HG02885 (cell line): ENCODE measurements around the gene GPR55.
"Not testable (repeated sequence)": the region's sequence is repeated elsewhere in the genome, so short reads cannot be mapped to it uniquely, and the experiment has no call there.

Source experiments
- ATAC-seq: cut with Tn5 transposase; IDR thresholded peaks from one replicate; pipeline ENCODE4 v1.9.1; 2021; ENCODE audit warnings: mild to moderate bottlenecking; ENCODE audit not compliant: unreplicated experiment, poor library complexity

GPR55 gene

DNA sequence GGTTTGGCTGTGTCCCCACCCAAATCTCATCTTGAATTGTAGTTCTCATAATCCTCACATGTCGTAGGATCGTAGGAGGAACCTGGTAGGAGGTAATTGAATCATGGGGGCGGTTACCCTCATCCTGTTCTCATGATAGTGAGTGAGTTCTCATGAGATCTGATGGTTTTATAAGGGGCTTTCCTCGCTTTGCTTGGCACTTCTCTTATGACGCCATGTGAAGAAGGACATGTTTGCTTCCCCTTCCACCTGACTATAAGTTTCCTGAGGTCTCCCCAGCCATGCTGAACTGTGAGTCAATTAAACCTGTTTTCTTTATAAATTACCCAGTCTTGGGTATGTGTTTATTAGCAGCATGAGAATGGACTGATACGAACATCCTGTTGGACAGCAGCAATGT is 11.2 kb upstream of the GPR55 start:
- not testable (repeated sequence) for ATAC-seq

DNA sequence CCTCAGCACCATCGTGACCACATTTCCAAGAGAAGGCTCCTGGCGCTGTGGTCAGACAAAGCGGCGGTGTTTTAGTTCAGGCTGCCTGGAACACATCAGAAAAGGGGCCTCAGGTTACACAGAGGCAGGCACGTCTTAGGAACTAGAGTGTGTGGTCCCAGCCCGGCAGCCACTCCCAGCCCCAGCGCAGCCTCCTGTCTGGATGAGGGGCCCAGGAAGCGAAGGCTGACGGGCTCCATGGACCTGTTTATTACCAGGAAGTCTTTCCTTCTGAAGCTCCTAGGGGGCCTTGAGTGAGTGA is 10.0 kb upstream of the GPR55 start:
- no peak for ATAC-seq

DNA sequence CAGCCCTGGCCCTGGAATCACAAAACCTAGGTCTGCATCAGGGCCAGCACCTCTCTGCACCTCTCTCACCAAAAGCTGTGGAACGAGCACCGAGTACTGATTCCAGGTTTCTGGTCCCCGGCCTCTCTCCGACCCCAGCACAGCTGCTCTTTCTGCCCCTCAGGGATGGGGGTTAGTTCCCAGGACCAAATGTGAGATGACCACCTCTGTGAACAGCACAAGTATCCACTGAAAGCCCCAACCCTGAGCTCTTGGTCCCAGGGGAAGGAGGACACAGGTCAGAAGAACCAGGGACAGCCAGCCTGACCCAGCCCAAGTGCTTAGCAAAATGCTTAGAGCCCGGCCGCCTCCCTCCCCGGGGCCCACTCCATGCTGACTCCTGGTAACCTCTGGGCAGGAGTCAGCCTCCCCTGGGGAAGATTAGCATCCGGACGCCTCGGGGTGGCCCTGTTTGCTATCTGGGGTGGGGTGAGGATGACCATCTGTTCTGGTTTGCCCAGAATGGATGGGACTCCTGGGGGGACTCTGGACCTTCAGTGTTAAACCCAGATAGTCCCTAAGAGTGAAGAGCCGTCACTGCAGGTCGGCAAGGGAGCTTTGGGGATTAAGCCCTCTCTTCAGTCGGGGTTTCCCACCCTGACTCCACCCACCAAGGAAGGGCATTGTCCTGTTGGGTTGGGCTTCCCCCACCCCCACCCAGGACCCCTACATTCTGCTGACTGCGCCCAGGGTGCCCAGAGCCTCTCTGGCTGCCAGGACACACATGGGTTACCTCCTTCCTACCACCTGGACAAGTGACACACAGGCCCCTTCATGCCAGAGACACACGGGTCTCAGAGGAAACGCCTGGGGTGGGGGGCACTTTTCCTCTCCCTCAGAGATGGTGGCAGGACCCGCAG is 9.4 kb upstream of the GPR55 start:
- no peak for ATAC-seq

DNA sequence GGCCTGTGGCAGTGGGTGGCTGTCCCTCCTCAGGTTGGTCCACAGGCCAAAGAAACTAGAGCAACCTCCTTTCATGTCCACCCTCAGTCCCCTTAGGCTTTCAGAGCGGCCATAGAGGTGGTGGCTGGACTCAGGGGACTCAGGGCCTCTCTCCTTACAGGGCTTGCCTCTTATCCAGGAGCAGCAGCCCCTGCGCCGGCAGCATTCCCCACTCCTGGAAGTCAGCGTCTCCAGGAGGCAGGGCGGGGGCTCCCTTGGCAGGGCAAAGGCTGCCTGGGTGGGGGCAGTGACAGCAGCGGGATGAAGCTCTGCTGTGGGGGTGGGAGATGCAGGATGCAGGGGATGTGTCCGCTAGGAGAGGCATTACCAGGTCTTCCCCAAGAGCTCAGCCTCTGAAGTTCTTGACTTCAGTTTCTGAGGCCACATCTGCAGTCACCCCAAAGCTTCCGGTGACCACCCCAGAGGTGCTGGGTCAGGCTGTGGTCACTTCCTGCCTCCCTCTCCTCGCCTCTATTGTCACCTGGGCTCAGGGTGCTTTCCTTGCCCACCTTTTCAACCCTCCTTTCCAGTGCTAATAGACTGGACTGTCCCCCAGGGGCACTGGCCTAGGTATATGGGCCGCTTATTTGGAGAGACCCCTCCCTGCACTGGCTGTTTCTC is 8.6 kb upstream of the GPR55 start:
- ATAC-seq = no peak

DNA sequence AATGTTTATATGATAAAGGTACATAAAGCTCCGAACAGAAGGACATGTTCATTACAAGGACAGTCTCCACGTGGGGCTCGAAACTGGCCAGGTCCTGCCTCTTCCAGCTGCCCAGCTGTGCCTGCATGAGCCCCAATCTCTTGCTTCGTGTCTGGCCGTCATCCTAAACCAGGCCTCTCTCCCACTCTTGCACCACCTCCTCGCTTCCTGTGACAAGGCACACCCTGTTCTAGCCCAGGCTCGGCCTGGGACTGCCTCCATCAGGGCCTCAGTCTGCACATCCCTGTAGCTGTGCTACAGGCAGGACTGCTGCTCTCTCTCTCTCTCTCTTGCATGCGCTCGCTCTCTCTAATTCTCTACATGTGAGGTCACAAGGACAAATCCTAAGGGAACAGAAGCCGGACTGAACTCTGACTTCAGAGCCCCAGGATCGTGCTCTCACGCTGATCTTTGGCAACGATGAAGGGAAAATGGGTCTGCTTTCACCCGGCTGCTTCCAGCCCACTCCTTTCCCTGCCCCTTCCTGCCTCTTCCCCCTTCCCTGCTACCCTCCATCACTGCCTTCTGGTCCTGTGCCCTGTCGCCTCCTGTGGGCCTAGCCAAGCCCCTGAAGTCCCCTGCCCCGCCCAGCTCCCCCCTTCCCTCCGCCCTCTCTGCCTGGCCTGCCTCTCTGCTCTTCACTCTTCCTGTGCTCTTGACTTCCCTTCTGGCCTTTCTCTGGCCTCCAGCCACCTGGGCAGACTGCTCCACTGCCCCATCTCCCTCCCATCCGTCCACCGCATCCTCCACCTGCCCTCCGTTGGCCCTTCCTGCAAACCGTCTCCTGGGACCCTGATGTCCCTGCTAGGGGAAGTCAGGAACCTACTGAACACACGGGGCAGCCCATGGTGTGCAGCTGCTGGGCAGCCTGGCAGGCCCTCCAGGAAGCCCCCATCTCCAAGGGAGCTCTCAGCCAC is 7.8 kb upstream of the GPR55 start:
- no peak for ATAC-seq

DNA sequence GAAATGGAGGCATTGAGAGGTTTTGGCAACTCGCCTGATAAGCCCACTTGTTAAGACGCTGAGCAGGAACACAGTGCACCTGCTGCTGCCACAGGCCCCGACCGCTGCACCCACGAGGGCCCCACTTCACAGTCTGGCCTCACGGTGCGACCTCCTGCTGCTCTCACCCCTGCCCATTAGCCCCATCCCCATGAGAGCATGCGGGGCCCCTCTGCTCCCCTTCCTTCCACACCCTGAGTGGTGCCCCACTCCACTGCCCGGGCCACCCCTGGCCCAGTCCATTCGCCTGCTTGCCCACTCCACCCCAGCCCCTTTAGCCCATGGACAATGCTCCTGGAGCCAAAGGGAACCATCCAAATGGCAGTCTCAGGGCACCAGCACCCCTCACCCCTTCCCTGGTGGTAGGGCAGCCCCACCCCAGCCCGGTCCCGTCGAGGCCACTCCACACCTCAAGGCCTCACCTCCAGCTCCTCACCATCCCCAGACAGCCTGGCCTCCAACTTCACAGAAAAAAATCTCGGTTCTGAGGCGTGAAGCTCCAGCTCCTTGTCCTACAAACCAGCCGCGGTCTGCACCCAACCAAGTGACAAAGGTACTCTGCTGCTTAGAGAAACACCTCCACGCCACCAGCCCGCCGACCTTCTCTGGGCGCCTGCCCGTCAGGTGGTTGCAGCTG is 6.7 kb upstream of the GPR55 start:
- ATAC-seq = no peak

DNA sequence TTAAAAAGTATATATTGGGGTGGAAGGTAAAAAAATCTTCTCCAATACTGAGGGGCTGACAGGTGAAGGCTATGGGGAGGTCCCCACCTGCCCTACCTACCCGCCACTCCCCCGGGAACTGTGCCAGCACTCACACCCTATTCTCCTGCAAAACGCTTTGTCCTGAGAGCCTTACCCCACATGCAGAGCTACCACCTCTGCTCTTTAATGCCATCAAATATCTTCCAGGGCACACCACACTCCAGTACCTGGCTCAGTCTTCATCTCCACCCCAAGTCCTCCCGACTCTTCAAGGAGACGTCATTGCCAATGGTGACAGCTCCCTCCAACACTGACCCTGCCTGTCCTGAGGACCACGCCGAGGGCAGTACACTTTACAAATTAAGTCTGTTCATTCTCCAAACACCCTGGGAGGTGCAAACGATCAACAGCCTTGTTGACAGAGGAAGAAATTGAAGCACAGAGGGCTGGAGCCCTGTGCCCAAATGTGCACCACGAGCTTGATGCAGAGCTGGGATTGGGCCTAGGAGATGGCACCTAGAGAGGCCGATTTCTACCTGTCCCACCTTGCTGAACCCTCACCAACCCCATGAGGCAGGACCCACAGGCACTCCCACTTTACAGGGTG is 6.0 kb upstream of the GPR55 start:
- no peak for ATAC-seq

DNA sequence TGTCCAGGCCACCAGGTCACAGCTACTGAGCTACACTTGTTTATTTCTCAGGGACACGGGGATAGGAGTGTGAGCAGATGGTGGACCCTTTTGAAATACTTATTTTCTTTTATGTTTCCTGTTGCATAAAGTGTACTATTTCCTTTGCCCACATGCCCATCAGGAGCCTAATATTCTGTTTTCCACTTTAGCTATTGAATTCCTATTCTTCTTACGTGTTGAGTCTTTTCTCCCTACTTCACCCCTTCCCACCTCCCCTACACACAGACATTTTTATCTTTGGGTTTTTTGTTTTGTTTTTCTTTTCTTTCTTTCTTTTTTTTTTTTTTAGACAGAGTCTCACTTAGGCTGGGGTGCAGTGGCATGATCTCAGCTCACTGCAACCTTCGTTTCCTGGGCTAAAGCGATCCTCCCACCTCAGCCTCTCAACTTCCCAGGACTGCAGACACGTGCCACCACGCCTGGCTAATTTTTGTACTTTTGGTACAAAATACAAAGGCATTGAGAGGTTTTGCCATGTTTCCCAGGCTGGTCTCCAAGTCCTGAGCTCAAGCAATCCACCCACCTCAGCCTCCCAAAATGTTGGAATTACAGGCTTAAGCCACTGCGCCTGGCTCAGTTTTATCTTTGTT is 5.2 kb upstream of the GPR55 start:
- ATAC-seq = no peak

DNA sequence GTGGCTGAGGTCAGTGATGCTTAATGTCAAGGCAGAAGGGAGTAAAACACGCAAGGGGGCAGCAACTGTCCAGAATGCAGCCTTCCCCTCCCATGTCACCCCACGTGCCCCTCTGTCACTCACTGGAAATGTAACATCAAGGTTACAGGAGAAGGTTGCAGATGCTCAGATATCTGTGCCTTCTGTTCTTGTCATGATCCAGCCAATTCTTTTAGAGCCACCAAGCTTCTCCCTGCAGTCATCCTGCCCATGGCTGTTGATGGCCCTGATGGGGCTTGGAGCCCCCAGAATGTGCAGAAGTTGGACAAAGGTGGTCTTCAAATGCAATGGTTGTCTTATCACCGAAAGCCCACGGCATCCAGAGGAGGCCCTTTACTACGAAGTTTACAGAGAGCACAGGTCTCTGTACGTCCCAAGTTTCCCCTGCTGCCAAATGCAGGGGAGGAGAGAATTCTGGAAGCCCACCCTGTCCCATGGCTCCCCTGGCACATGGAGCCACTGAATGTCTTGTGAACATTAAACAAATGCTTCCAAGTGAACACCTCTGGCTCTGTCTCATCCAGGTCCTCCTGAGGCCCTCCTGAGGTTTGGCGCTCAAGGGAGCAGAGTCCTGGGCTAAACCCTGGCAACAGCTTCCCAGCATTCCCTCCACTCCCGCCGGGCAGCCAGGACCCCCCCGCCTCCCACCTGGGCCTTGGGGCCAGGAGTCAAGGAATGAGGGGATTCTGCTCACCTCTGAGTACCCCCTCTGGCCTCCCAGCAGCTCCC is 4.5 kb upstream of the GPR55 start:
- ATAC-seq = no peak

DNA sequence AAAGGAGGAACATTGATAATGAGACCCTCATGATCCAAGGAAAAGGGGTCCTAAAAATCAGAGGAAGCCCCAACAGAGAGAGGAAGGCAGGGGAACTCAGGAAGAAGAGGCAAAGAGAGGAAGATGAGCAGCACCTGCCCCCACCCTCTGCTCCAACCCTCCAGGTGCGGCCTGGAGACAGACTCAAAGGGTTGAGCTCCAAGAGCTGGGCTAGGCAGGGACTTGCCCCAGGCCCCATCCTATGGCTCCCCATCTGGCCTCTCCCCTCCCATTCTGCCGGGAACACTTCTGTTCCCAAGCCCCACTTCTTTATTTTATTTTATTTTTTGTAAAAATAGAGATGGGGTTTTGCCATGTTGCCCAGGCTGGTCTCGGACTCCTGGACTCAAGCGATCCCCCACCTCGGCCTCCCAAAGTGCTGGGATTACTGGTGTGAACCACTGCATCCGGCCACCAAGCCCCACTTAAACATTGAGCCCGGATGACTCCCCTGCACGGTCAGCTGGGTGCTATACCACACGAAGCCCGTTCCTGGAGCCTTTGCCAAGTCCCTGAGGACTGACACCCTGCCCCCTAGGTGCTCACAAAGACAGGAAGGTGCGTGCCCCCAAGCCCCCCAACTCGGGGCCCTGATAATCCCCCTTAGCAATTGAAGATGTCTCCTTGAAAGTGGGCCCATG is 3.8 kb upstream of the GPR55 start:
- ATAC-seq = no peak

DNA sequence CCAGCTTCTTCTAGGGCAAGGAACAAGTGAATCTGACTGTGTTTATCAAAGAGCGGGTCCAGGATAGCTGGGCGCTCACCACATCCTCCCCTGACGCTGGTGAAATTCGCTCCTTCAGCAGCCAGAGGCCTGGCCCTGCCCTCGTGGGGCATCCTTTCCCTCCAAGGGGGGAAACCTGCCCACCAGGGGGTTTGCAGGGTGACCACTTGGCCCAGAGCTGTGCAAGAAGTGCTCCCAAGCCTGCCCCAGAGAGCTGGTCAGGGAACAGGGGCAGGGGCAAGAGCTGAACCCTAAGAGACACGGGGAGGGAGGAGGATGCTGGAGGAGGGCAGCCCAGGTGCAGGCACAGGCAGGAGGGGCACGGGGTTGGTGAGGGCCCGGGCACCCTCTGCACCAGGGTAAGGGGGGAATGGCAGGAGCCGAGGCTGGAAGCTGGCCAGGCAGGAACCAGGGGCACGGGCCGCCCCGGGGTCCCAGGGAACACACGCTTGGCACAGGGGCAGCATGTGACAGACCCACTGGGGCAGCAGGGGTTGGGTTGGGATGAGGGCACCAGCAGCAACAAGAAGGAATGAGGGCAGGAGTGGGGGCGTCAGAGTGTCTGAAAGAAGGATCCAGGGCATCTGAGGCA is 2.8 kb upstream of the GPR55 start:
- no peak for ATAC-seq

DNA sequence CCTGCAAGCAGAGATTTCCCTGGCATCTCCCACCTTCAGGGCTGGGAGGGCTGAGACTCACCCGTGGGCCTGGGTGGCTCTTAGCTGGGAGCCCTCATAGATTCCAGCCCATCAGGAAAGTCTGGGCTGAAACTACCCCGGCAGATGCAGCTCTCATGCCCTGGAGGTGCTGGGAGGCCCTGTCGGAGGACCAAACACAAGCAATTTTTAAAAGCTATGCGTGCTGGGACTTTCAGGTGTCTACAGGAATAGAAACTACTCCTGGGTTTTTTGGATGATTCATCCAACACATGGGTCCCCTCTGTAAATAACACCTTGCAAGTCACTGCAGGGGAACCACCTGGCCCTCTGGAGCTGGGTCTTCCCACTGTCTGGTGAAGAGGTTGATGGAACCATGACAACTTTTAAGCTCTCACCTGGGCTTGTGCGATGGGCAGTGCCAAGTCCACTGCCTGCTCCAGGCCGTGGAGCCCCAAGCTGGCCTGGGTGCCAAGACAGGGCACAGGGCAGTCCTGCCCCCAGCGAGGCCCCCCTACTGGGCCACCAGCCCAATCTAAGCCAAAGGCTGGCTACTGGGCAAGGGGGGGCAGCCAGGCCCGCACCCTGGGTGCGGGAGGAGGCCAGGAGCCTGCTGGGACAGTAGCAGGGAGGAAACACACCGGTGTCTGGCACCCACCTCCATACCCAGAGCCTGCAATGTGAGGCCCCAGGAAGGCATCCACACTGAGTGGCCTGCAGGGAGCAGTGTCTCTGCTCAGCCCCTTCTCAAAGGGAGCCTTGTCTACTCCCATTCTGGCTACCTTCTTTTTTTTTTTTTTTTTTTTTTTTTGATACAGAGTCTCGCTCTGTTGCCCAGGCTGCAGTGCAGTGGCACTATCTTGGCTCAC is 1.1 kb upstream of the GPR55 start:
- ATAC-seq = peak; percentile 32

DNA sequence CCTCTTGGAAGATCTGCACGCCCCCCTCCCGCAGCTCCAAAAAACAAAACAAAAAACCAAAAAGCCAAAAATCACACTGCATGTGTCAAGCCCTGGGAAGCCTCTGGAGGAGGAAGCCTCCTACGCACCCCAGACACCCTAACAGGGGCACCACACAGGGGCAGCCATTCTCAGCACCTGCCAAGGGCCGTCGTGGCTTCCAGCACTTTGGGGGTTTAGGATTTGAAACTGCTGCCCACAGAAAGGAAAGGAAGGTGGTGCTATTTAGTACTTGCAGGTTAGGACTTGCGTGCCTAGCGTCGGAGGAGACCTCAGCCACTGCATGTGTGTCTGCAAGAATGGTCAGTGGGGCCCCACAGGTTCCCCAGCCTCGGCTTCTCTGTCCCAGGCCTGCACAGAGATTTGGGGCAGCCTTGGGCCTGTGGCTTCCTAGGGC is 419 bp upstream of the GPR55 start:
- peak; percentile 29 for ATAC-seq

DNA sequence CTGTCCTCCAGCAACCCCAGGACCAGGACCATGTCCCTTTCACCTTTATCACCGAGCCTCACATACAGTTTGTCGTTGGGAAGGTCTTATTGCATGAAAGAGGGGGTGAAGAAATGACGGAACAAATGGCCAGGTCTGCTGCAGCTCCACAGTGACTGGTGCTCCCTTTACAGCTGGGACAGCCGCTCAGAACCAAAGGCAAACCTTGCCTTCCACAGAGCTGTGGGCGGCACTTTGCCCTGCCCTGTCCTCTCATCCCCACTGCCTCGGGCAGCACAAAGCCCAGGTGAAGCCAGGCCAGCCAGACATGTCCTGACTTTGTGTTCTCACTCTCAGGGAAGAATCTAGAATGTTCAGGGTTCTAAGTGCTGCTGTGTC is 961 bp downstream of the GPR55 start:
- peak; percentile 2 for ATAC-seq

DNA sequence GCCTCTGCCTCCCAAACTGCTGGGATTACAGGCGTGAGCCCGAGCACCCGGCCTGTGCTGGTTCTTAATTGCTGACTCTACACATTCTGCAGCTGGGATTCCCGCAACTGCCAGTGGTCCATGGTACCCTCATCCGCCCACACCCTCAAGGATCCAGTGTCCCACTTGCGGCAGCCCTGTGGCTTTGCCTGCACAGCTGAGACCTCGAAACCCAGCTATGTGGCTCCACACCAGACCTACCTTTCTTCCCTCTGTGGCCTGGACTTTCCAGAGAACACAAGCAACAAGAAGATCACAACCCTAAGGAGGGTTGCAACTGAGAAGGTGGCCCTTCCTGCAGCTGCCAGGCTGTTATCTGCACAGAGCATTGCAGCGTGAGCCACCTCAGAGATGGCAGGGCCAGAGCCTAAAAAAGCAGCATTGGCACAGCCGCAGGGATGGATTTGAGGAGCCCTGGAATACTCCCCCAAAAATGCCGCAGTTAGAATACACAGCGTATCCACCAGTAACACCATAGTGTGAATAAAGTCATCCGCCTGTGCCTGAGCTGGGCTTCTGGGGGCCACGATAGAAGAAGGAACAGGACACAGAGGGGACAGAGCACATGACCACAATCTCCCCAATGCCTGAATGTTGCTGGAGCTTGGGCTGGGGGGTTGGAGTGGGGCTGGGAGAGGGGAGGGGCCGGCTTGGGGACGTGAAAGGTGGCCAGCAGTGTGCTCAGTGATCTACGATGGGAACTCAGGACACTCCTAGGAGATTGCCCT is 1.9 kb downstream of the GPR55 start:
- ATAC-seq = no peak
